CD4-positive, alpha-beta T cell treated with Interferon alpha-2 for 1 hour (primary cell): ENCODE data around the gene PIK3R4.

Source experiments
- DNase-seq, 2 donors: peaks; one replicate each; pipeline ENCODE4 v3.0.0-alpha.2; 2020 to 2022

Gene PIK3R4

GRCh38 chr3:130687327-130687726 is 59.3 kb downstream of the PIK3R4 start:
- no peak for DNase-seq

DNA sequence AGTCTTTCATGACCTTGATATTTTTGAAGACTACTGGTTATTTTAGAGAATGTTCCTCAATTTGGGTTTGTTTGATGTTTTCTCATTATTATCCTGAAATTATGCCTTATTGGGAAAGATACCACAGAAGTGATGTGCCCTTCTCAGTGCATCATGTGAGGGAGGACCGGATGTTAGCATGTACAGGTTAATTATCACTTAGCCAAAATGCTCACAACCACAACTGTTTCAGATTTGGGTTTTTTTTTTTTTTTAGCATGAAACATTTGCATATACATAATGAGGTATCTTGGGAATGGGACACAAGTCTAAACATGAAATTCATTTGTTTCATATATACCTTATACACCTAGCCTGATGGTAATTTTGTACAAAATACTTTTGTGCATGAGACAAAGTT is 59.8 kb downstream of the PIK3R4 start:
- no peak for DNase-seq

DNA sequence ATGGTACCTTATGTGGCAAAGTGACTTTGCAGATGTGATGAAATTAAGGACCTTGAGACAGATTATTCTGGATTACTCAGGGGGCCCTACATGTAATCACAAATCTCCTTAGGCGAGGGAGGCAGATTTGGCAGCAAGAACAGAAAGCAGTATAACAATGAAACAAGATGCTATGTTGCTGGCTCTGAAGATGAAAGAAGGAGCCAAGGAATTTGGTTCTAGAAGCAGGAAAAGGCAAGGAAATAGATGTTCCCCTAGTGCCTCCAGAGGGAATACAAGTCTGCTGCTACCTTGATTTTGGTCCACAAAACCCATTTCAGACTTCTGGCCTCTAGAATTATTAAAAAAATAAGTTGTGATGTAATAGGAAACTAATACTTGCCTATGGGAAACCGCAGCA is 64.5 kb downstream of the PIK3R4 start:
- DNase-seq = no peak

DNA sequence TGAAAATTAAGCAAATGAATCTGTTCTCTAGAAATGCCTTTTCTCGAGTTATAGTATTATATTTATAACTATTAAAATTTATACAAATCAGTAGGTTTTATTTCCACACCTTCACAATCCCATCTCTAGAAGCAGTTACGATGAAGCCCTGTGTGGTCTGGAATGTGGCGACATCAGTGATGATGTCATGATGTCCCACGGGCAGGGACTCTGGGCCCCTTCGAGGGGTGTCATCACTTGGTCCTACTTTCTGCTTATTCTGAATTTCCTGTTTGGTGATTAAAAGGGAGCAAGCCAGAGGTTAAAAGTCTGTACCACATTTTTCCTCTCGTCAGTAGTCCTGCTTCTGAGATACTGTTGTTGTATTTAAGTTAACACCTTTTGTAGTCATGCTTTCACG is 67.4 kb downstream of the PIK3R4 start:
- DNase-seq = no peak

GRCh38 chr3:130677343-130677742 is 69.3 kb downstream of the PIK3R4 start:
- no peak for DNase-seq

DNA sequence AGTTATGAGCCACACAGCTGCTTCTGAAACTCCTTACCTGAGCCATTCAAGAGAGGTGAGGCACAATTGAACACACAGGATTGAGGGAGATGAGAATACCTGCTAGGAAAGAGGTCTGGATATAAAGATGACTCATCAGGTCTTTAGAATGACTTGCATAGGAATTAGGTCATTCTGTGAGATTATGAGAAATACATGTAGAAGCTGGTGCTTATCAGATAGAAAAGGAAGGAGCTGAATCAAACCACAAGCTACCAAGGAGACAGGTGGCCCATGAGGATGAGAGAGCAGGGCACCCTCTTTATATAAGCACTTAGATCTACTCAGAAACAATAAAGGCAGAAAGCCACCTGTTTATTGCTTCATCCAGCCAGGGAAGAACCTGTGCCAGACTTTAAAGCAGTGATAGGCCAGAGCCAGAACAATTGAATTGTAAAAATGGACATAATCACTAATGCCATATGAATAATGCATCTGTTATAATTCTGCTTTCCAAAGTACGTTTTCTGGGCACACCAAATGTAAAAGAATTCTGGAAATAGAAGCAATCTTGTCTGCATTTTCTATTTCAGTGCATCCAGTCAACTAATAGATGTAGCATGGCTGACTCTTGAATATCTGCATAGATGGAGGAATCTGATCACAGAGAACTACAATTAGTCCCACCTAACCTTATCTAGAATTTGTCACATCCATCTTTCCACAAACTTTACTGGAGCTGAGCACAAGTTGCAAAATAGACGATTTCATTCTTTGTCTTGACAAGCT is 74.9 kb downstream of the PIK3R4 start:
- no peak for DNase-seq

DNA sequence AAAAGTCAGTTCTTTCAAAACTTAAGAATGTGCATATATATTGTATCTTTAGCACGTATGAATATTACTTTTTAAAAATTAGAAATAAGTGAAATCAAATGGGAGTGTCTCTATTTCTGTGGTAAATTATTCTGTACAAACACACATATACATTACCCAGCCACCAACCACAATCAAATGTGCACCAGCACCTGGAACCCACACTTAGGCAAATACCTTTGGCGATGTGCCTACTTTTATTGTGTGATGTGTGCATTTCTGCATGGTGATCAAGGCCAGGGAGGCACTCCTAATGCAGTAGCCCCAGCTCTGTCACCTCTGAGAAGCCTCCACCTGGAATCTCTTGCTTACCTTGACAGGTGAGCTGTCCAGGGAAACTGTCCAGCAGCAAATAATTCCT is 76.9 kb downstream of the PIK3R4 start:
- DNase-seq = no peak

DNA sequence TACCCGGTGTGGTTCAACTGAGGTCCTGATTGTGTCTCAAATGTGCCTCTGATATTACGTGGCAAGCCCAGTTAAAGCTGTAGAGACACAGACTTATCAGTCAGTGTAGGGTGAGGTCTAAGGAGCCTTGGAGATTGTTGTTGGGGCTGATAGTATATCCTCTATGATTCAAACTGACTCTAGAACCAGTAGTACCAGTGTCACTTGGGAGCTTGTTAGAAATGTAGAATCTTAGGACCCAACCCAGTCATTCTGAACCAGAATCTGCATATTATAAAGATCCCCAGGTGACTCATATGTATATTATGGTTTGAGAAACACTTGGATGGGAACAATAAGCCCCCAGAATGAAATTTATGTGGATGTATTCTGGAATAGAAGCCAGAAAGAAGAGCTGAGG is 83.5 kb downstream of the PIK3R4 start:
- no peak for DNase-seq

GRCh38 chr3:130662501-130662996 is 84.1 kb downstream of the PIK3R4 start:
- no peak for DNase-seq

DNA sequence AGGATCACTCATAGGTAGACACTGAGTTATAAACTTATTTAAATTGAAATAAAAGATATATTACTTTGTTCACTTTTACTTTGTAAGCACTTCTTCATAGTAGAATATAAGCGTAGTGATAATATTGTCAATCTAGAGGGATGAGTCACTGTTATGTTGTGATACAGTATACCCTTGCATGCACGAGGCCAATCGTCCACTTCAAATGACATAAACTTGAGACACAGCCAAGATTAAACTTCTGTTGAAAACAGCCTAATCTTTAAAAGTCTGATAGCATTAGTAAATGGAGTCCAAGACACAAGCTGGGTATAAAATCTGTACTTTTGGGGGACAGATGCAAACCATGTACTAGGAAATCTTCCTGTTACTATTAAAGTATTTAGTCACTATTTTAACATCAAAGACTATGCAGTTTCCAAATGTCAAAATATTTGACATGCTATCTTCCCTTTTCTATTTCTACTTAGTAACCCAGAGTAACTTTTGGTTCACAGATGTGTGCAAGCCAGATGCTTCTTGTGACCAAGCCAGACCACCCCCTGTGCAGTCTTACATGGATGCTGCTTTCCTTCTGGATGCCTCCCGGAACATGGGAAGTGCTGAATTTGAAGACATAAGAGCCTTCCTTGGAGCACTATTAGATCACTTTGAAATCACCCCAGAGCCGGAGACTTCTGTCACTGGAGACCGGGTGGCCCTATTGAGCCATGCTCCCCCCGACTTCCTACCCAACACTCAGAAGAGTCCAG is 85.3 kb downstream of the PIK3R4 start:
- no peak for DNase-seq

DNA sequence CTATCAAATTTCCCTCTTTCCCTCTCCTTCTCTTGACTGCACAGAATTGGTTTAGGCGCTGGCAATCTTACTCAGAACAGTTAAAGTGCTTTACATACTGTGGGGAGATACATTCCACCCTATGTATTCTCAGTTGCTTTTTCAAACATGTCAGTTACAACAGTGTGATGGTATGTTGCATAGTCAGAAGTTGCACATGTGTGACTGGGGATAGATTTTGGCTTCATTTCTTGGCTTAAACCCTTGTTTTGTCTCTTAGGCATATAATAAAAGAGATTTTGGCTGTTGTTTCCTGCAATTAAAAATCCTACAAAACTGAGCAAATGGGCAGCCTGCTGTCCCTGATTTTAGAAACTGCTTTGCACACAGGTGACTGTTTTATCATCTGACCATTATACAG is 86.7 kb downstream of the PIK3R4 start:
- no peak for DNase-seq

GRCh38 chr3:130658678-130659077 is 88.0 kb downstream of the PIK3R4 start:
- DNase-seq = no peak

GRCh38 chr3:130656627-130657026 is 90.0 kb downstream of the PIK3R4 start:
- DNase-seq = no peak

GRCh38 chr3:130654921-130655320 is 91.7 kb downstream of the PIK3R4 start:
- no peak for DNase-seq

GRCh38 chr3:130654091-130654490 is 92.5 kb downstream of the PIK3R4 start:
- DNase-seq = no peak

DNA sequence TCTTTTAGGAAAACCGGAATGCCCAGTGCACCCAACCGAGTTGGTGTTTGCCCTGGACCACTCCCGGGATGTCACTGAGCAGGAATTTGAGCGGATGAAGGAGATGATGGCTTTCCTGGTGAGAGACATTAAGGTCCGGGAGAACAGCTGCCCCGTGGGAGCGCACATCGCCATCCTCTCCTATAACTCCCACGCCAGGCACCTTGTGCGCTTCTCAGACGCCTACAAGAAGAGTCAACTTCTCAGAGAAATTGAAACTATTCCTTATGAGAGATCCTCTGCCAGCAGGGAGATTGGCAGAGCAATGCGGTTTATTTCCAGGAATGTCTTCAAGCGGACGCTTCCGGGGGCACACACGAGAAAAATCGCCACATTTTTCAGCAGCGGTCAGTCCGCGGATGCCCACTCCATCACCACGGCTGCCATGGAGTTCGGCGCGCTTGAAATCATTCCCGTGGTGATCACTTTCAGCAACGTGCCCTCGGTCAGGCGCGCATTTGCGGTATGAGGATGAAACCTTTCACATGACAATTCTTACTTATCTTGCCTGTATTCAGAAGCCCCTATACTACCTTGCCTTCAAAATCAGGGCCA is 97.5 kb downstream of the PIK3R4 start:
- DNase-seq = no peak

DNA sequence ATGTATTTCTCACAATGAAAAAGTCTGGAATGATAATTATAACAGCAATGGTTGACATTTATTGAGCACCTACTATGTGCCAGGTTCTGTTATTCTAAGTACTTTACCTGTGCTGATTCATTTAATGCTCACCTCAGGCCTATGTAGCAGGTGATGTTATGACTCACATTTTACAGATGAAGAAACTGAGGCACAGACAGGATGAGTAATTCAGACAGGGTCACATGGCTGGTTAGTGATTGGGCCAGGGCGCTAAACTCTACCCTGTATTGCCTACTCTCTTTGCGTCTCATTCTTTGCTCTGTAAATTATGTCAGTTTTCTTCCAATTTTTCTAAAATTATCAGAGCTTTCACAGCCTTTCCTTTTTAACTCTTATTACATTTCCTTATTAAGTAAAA is 98.3 kb downstream of the PIK3R4 start:
- no peak for DNase-seq

- DNase-seq = no peak
Observed at GRCh38 chr3:130645261-130645660, 101.4 kb downstream of the PIK3R4 start.

GRCh38 chr3:130644628-130645253 is 101.9 kb downstream of the PIK3R4 start:
- DNase-seq = no peak

GRCh38 chr3:130640027-130640426 is 106.6 kb downstream of the PIK3R4 start:
- DNase-seq = no peak

- DNase-seq = no peak
Observed at GRCh38 chr3:130636480-130637234, 110.0 kb downstream of the PIK3R4 start.

- no peak for DNase-seq
Observed at GRCh38 chr3:130635978-130636377, 110.7 kb downstream of the PIK3R4 start.

DNA sequence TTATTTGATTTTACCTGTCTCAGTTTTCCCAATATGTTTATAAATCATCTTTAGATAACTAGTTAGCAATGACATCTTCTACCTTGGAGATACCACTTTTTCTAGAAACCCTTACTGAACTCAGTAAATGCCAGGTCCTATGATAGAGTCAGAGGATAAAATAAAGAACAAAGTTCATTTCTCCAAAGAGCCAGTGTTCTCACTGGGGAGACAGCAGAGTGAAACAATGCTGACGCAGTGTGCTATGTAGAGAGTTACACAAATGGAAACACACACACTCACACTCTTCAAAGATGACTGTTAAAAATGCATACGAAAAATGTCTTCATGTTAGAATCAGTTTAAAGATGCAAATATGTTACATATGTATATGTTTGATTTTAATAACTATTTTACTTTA is 111.3 kb downstream of the PIK3R4 start:
- no peak for DNase-seq
